RKO (cell line): ENCODE measurements around the gene RPL12.

ENCODE experiments used
- DNase-seq: peaks from one replicate; pipeline ENCODE4 v3.0.0-alpha.2; 2016; ENCODE audit warnings: low spot score

The RPL12 gene

GRCh38 chr9:127438394-127438793, 12.8 kb downstream of the RPL12 start:
- no peak for DNase-seq

GRCh38 chr9:127437497-127438264, 13.5 kb downstream of the RPL12 start:
- no peak for DNase-seq

GRCh38 chr9:127430415-127430814, 20.8 kb downstream of the RPL12 start:
- DNase-seq: no peak

- no peak for DNase-seq
These were observed 22.9 kb downstream of the RPL12 start for GRCh38 chr9:127428348-127428747.

- DNase-seq: peak; percentile 63
These were observed 24.4 kb downstream of the RPL12 start for GRCh38 chr9:127426756-127427155.

GRCh38 chr9:127424676-127424999, 26.6 kb downstream of the RPL12 start:
- DNase-seq: peak; percentile 66

- peak; percentile 98 for DNase-seq
These were observed 27.1 kb downstream of the RPL12 start, which contains the start of gene ZNF79 for GRCh38 chr9:127423934-127424675. TSS of gene ZNF79 (plus strand) at chr9:127424382. CDS start at chr9:127424788, 406 bp downstream.

- DNase-seq: peak; percentile 39
These were observed 27.7 kb downstream of the RPL12 start for GRCh38 chr9:127423476-127423933.

- no peak for DNase-seq
These were observed 28.4 kb downstream of the RPL12 start for GRCh38 chr9:127422787-127423186.

- no peak for DNase-seq
These were observed 28.9 kb downstream of the RPL12 start for GRCh38 chr9:127422133-127422782.

- no peak for DNase-seq
These were observed 30.1 kb downstream of the RPL12 start for GRCh38 chr9:127421057-127421456.

- DNase-seq: no peak
These were observed 31.9 kb downstream of the RPL12 start for GRCh38 chr9:127419348-127419747.

GRCh38 chr9:127418037-127418471, 33.2 kb downstream of the RPL12 start:
- DNase-seq: peak; percentile 65

- DNase-seq: no peak
These were observed 33.8 kb downstream of the RPL12 start for GRCh38 chr9:127417131-127418036.

- no peak for DNase-seq
These were observed 35.5 kb downstream of the RPL12 start for GRCh38 chr9:127415657-127416056.

GRCh38 chr9:127415141-127415540, 36.1 kb downstream of the RPL12 start:
- no peak for DNase-seq

GRCh38 chr9:127411122-127411521, 40.1 kb downstream of the RPL12 start:
- no peak for DNase-seq

GRCh38 chr9:127407492-127407843, 43.7 kb downstream of the RPL12 start:
- DNase-seq: no peak

GRCh38 chr9:127406799-127407491, 44.3 kb downstream of the RPL12 start:
- DNase-seq: no peak

GRCh38 chr9:127405344-127406125, 45.7 kb downstream of the RPL12 start:
- DNase-seq: no peak
